HCT116 (cell line): ENCODE results near the gene KSR2.

Experiments
- ATF3 ChIP-seq: IDR thresholded peaks from 2 replicates; pipeline ENCODE4 v1.6.1; 2012
- CTCF ChIP-seq, 3 experiments: fragments of 200-600 bp in 1 of 3; sonication (generic) in 1 of 3; IDR thresholded peaks in 2 of 3; conservative IDR thresholded peaks in 1 of 3; 2 replicates each; pipeline ENCODE4 v1.5.1; 2012 to 2017; ENCODE audit warnings: low read depth in 2 of 3, low read length in 2 of 3, antibody characterized with exemption in 1 of 3, borderline replicate concordance in 1 of 3, control low read depth in 1 of 3, mild to moderate bottlenecking in 1 of 3, mixed read lengths in 1 of 3, mixed run types in 1 of 3, moderate library complexity in 1 of 3; ENCODE audit not compliant: insufficient read depth in 1 of 3
- POLR2A ChIP-seq: IDR thresholded peaks from 2 replicates; pipeline ENCODE4 v1.7.0; 2011; ENCODE audit warnings: borderline replicate concordance; ENCODE audit not compliant: insufficient read depth, insufficient read length; ENCODE audit errors: extremely low read depth
- POLR2AphosphoS5 ChIP-seq: IDR thresholded peaks from 2 replicates; pipeline ENCODE4 v1.6.1; 2011; ENCODE audit warnings: mild to moderate bottlenecking, low read depth, low read length, moderate library complexity
- REST ChIP-seq: IDR thresholded peaks from 2 replicates; pipeline ENCODE4 v1.6.1; 2012; ENCODE audit warnings: low read depth

- TF ChIP-seq REST (no peak), POLR2AphosphoS5 (no peak), CTCF (IDR thresholded peaks at IDR 0.05 in 2 of 3, conservative IDR thresholded peaks at IDR 0.05 in 1 of 3; ENCODE audit: borderline replicate concordance in 1 of 3, insufficient read depth in 1 of 3, low read depth in 2 of 3, low read length in 2 of 3) (peak; percentile 74 to 90 (median 88); a peak in 5 of 6 replicates), POLR2A (no peak), ATF3 (no peak)
Measured at GRCh38 chr12:117671734-117672133, 297.1 kb downstream of the KSR2 start.
